Breast epithelium (tissue), 4 donors: ENCODE results near the gene VASP. TPM values are rescaled to one million over a fixed set of nuclear protein-coding genes. Genes with fewer than 3 reads are reported as not detected.
A peak's percentile ranks its signal among the peaks of the same experiment; 100 is the strongest.

Experiments used
- DNase-seq, 2 donors: peaks; one replicate each; pipeline ENCODE4 v3.0.0-alpha.2; 2019; ENCODE audit warnings: low spot score in 2 of 2
- H3K27ac ChIP-seq, 2 donors: fragments of 200-600 bp; sonication (generic) in 1 of 2; one replicate each; pipeline ENCODE4 v1.5.1; 2016 to 2019; ENCODE audit warnings: mild to moderate bottlenecking in 1 of 2
- H3K27me3 ChIP-seq, 2 donors: fragments of 200-600 bp; sonication (generic) in 1 of 2; one replicate each; pipeline versions ENCODE4 v1.5.1 to v1.6.0; 2017 to 2019; ENCODE audit warnings: control low read depth in 1 of 2, mild to moderate bottlenecking in 1 of 2
- H3K36me3 ChIP-seq: fragments of 200-600 bp; one replicate; pipeline ENCODE4 v1.5.1; 2019
- H3K4me1 ChIP-seq, 2 donors: fragments of 200-600 bp; sonication (generic); one replicate each; pipeline ENCODE4 v1.5.1; 2016 to 2019; ENCODE audit warnings: control low read depth in 1 of 2
- H3K4me3 ChIP-seq, 3 donors: fragments of 200-600 bp; sonication (generic); 1 replicate in 2 of 3; 2 replicates in 1 of 3; pipeline ENCODE4 v1.5.1; 2016 to 2019; ENCODE audit warnings: mild to moderate bottlenecking in 3 of 3, moderate library complexity in 2 of 3
- H3K9me3 ChIP-seq, 2 donors: fragments of 200-600 bp; sonication (generic) in 1 of 2; one replicate each; pipeline ENCODE4 v1.5.1; 2016 to 2019; ENCODE audit warnings: control low read depth in 1 of 2
- POLR2A ChIP-seq: fragments of 450-650 bp; IDR thresholded peaks from one replicate; pipeline ENCODE4 v1.6.1; 2016; ENCODE audit warnings: antibody characterized with exemption, mild to moderate bottlenecking, moderate library complexity
- POLR2AphosphoS5 ChIP-seq, 3 donors: sonication (generic); formaldehyde crosslinking; IDR thresholded peaks; one replicate each; pipeline ENCODE4 v1.6.1; 2017; ENCODE audit warnings: antibody characterized with exemption in 3 of 3
- intact Hi-C: fragments of 100-400 bp; cut with DNase I; formaldehyde crosslinking; loops from one replicate; pipeline ENCODE4 v1.15.1; 2023; ENCODE audit warnings: low total_unique reads
- total RNA-seq, 3 donors: library from RNA; depleted of rRNA; stranded (reverse); fragments of >200 nt; gene quantifications; one replicate each; pipeline ENCODE4 v1.1.0, GENCODE V29; 2016
- TF ChIP-seq, protein P1 (sequence below), 3 donors: fragments of 450-650 bp; IDR thresholded peaks; one replicate each; pipeline ENCODE4 v1.5.1; 2016 to 2017; ENCODE audit warnings: antibody characterized with exemption in 3 of 3, mild to moderate bottlenecking in 3 of 3, moderate library complexity in 3 of 3

VASP gene
- total RNA-seq, 3 donors from 2014 or later = 31.8 to 61.6 (median 52.2) TPM

DNA sequence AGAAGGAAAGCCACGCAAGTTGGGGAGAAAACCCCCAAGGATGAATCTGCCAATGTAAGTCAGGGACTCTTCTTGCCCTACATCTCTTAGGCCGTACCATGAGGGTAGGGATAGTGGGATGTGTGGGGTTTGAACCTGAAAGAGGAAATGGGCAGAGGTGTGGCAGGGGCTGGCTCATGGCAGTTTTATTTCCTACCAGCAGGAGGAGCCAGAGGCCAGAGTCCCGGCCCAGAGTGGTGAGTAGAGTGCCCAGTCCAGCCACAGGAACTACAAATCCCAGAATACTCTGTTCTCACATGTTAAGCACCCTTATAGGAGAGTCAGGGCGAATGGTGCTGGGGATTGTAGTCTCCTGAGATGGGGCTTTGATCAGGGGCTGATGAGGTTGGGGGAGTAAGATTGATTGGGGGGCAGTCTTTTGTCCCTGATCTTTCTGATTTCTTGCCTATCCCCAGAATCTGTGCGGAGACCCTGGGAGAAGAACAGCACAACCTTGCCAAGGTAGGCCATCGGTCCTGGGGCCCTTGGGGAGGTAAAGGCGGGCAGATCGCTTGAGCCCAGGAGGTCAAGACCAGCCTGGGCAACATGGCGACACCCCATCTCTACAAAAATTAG lies 16.5 kb downstream of the VASP start:
- H3K9me3 ChIP-seq = no peaks in the 10 kb centered on the region
- no peak overlapping the region for H3K4me3 ChIP-seq
- no peaks in the 10 kb centered on the region for H3K36me3 ChIP-seq
- peak overlapping the region; percentile 8 to 36 for H3K27ac ChIP-seq
- H3K4me1 ChIP-seq = no peaks in the 10 kb centered on the region
- DNase-seq = peak; percentile 80 to 84
- intact Hi-C loops = loop anchor here (10.0 kb wide), 1 partner anchor 111 kb away; the partner anchor contains the start of gene EML2
- no peak for TF ChIP-seq POLR2AphosphoS5 (IDR thresholded peaks at IDR 0.05)
- TF ChIP-seq, protein P1, sequence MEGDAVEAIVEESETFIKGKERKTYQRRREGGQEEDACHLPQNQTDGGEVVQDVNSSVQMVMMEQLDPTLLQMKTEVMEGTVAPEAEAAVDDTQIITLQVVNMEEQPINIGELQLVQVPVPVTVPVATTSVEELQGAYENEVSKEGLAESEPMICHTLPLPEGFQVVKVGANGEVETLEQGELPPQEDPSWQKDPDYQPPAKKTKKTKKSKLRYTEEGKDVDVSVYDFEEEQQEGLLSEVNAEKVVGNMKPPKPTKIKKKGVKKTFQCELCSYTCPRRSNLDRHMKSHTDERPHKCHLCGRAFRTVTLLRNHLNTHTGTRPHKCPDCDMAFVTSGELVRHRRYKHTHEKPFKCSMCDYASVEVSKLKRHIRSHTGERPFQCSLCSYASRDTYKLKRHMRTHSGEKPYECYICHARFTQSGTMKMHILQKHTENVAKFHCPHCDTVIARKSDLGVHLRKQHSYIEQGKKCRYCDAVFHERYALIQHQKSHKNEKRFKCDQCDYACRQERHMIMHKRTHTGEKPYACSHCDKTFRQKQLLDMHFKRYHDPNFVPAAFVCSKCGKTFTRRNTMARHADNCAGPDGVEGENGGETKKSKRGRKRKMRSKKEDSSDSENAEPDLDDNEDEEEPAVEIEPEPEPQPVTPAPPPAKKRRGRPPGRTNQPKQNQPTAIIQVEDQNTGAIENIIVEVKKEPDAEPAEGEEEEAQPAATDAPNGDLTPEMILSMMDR (IDR thresholded peaks at IDR 0.05) = peak; percentile 88 to 96 (median 91)
- H3K27me3 ChIP-seq = no peaks in the 10 kb centered on the region

DNA sequence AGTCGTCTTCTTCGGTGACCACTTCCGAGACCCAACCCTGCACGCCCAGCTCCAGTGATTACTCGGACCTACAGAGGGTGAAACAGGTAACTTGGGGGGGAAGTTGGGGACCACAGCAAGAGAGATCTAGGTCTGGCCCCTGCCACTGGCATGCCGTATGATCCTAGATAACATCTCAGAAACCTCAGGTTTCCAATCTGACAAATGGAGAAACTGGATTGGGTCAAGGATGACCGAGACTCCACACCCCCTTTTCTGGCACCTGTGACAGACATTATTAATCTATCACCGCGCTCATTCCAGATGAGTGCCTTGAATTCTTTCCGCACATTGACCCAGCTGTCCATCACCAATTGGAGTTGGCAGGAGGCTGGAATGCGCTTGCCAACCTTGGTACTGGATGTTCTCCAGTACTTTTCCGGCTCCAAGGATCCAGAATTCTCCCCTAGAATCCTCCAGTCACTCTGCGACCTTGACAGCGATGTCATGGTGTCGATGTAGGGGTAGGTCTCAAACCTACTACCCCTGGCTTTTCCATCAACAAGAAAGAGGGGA lies 17.4 kb downstream of the VASP start:
- DNase-seq = no peak
- intact Hi-C loops = loop anchor here (10.0 kb wide), 1 partner anchor 110 kb away; the partner anchor contains the start of gene EML2
- Histone ChIP-seq H3K27ac (no peak overlapping the region), H3K9me3 (no peaks in the 10 kb centered on the region), H3K4me3 (no peak overlapping the region), H3K4me1 (no peaks in the 10 kb centered on the region), H3K27me3 (no peaks in the 10 kb centered on the region), H3K36me3 (no peaks in the 10 kb centered on the region)
- no peak for TF ChIP-seq POLR2A
- TF ChIP-seq, protein P1 (IDR thresholded peaks at IDR 0.05) = no peak

DNA sequence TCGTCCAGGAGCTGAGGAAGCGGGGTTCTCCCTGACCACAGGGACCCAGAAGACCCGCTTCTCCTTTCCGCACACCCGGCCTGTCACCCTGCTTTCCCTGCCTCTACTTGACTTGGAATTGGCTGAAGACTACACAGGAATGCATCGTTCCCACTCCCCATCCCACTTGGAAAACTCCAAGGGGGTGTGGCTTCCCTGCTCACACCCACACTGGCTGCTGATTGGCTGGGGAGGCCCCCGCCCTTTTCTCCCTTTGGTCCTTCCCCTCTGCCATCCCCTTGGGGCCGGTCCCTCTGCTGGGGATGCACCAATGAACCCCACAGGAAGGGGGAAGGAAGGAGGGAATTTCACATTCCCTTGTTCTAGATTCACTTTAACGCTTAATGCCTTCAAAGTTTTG lies 18.9 kb downstream of the VASP start:
- peak in 1 of 2 donors; percentile 65 for DNase-seq
- H3K36me3 ChIP-seq = no peaks in the 10 kb centered on the region

DNA sequence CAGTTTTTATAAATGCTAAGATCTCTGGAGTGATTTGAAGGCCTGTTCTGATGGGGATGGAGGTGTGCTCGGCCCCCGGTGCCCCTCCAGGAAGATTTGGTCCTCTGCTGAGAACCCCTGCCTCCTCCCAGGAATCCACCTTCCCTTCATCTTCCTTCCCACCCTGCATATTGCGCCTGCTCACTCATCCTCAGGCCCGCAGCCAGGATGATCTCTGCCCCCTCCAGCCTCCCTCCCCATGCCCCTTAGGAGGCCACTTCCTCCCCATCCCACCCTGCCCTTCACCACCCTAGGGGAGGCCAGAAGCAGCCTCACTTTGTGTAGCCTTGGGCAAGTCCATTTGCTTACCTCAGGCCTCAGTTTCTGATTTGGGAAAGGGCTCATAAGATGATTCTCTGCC lies 19.7 kb downstream of the VASP start:
- TF ChIP-seq POLR2AphosphoS5 (IDR thresholded peaks at IDR 0.05) (no peak), POLR2A (no peak)
- TF ChIP-seq, protein P1 (IDR thresholded peaks at IDR 0.05) = no peak
- H3K4me3 ChIP-seq = no peak overlapping the region
- no peaks in the 10 kb centered on the region for H3K9me3 ChIP-seq
- intact Hi-C loops = loop anchor here (10.0 kb wide), 1 partner anchor 108 kb away; the partner anchor contains the start of gene EML2
- H3K27me3 ChIP-seq = no peaks in the 10 kb centered on the region
- DNase-seq = no peak
- H3K4me1 ChIP-seq = no peaks in the 10 kb centered on the region
- no peaks in the 10 kb centered on the region for H3K36me3 ChIP-seq
- H3K27ac ChIP-seq = peak overlapping the region in 1 of 2 donors; percentile 30

More for the DNA sequence above, 18.9 kb downstream of the VASP start:
- Histone ChIP-seq H3K27ac (no peak overlapping the region), H3K27me3 (no peaks in the 10 kb centered on the region), H3K9me3 (no peaks in the 10 kb centered on the region), H3K4me3 (no peak overlapping the region), H3K4me1 (no peaks in the 10 kb centered on the region)
- intact Hi-C loops = loop anchor here (10.0 kb wide), 1 partner anchor 109 kb away; the partner anchor contains the start of gene EML2
- no peak for TF ChIP-seq POLR2A
- TF ChIP-seq POLR2AphosphoS5 (IDR thresholded peaks at IDR 0.05) = no peak
- TF ChIP-seq, protein P1 (IDR thresholded peaks at IDR 0.05) = no peak

DNA sequence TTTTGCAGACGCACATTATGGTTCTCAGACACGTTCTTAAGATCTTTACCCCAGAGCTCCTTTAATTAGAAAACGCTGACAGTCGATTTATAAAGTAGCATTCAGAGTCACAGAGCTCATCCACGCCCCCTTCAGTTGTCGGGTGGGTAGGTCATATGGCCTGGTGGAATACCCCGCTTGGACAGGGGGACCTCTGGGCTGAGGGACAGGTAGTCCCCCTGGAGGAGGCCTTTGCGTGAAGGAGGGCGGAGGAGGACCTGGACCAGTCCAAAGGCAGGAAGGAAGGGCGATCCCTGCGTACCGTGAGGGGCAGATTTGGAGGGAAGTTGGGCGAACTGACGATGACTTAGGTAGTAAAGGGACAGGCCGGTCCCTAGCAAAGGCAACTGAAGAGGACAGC lies 20.5 kb downstream of the VASP start:
- H3K27ac ChIP-seq = peak overlapping the region; percentile 73 to 83
- no peaks in the 10 kb centered on the region for H3K36me3 ChIP-seq
- H3K27me3 ChIP-seq = no peaks in the 10 kb centered on the region
- H3K4me3 ChIP-seq = peak overlapping the region in 2 of 3 donors; percentile 65 to 68
- peak in 1 of 3 donors; percentile 4 for TF ChIP-seq POLR2AphosphoS5 (IDR thresholded peaks at IDR 0.05)
- TF ChIP-seq, protein P1 (IDR thresholded peaks at IDR 0.05) = no peak
- TF ChIP-seq POLR2A = no peak
- intact Hi-C loops = loop anchor here (10.0 kb wide), 1 partner anchor 107 kb away; the partner anchor contains the start of gene EML2
- H3K4me1 ChIP-seq = no peaks in the 10 kb centered on the region
- DNase-seq = no peak
- H3K9me3 ChIP-seq = no peaks in the 10 kb centered on the region
